Epithelial cell of prostate (primary cell): ENCODE results near the gene ACVRL1.
A peak's percentile ranks its signal among the peaks of the same experiment; 100 is the strongest.

Source experiments
- DNase-seq: peaks from one replicate; pipeline ENCODE4 v3.0.0-alpha.2; 2011; ENCODE audit warnings: low read depth, low spot score
- H3K27ac ChIP-seq: fragments of 450-650 bp; 2 replicates; pipeline ENCODE4 v1.5.1; 2017; ENCODE audit warnings: mild to moderate bottlenecking

ACVRL1 gene

DNA sequence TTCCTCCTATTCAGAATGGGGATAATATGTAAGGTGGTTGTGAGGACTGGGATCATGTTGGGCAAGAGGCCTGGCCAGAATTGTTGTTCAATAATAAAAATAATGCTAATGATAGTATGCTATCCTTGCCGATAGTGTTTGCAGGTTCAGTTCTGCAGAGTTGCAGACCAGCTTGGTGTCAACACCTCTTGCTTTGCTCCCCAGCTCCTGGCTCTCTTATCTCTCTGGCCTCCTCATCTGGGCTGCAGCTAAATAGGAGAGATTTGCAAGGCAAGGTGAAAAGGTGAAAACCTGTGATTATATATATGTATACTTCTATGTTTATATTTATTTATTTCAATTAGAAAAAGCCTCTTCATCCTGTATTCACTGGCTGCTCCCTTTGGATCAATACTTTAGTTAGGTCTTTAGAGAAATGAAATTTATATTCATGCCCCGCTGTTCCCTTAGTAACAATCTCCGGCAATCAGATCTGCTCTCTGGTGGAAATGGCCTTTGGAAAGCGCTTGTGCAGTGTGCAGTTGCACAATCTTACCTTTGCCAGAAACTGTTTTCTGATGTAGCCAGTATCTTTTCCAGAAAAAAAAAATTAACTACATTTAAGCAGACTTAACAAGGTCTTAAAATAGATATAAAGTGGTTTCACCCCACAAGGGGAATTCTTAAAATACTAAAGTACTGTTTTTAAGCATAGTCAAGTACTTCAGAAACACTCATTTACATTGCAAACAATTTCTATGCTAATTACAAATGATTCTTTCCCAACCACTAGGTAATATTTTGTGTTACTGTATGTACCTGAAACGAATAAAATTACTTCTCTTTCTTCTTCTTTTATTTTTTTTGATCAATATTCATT is 25.1 kb downstream of the ACVRL1 start:
- DNase-seq = no peak
- no peak overlapping the region for H3K27ac ChIP-seq

DNA sequence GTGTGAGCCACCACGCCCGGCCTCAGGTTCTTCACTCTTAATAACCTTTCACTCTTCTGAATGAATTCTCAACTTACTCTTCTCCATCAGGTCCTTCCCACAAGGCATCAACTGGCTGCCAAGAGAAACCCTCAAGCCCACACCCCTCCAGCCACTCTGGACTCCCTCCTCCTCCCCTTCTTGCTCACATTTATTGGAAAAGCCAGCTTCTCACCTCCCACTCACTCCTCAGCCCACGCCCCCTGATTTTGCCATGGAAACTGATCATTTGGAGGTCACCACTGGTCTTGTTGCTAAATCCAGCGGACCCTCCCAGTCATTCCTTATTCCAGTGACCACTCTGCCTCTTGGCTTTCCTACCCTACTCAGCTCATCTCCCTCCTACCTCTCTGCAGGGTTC is 26.8 kb downstream of the ACVRL1 start:
- H3K27ac ChIP-seq = no peak overlapping the region
- no peak for DNase-seq

DNA sequence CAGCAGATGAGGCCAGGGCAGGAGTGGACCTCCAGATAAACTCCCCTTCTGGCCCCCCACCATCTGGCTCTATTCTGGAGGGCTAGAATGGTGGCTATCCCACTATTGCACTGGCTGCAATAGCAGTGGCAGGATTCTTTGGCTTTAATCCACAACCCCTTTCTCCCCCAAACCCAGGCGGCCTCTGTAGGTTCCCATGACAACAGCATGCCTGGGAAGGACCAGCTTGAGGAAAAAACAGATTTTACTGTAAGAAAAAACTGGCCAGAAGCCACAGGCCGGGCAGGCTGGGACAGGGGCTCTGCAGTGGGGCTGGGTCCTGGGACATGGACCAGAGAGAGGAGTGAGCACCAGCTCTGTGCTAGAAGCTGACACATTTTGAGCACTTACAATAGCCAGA is 30.6 kb downstream of the ACVRL1 start:
- H3K27ac ChIP-seq = no peak overlapping the region
- no peak for DNase-seq

DNA sequence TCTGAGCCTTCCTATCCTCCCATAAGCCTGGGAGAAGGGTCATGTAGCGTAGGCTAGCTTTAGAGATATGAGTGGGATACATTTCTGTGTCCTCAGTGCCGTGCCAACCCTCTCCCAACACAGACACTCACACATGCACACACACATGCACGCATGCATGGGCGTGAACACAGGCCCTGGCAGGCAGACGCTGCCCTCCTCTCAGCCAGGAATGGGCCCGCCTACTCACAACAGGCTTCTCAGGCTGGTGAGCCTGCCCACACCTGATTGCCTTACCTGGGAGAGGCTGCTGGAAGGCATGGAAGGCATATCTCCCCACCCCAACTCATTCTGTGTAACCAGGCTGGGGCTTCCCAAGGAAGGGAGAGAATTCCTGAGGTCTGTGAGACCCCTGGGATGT is 31.4 kb downstream of the ACVRL1 start:
- peak; percentile 45 for DNase-seq

DNA sequence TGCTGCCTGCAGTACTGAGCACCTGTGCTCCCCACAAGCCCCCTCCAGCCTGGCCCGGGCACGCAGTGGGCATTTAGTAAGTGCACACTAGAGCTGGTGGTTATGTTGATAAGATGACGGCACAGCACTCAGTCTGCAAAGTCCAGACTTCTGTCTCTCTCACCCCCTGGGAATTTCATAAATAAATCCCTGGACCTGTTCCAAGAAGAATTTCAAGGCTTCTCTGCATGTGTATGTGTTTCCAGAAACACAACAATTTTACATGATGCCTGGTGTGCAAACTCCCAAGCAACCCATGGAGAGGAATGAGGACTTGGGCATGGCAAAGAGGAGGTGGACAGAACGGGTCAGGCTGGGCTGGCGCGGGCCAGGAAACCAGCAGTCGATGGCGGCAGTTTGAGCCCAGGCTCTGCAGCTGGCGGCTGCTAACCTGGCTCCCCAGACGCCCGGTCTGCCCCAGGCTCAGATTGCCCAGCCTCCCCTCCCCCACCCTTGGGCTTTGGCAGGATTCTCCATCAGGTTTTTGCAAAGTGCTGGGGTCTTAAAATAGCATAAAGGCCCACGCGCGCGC is 33.8 kb downstream of the ACVRL1 start:
- peak overlapping the region; percentile 54 for H3K27ac ChIP-seq
- no peak for DNase-seq

More for the DNA sequence above, 31.4 kb downstream of the ACVRL1 start:
- H3K27ac ChIP-seq = no peak overlapping the region

DNA sequence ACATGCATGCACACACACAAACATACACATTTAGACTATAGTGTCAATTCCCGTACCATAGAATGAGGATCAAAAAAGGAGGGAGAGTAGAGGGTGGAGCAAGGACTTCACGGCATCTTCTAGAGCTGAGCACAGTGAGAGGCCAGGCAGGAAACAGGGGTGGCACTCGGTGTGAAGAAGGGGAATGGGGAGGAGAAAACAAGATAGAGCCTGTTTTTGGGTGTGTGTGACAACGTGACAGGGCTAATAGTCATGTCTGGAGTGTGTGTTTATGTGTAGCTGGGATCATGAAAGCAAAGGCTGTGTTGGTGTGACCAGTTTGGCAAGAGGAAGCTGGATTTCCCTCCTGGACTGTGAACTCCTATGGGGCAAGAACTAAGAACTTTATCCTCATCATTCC is 34.3 kb downstream of the ACVRL1 start:
- peak overlapping the region; percentile 54 for H3K27ac ChIP-seq
- DNase-seq = peak; percentile 85

DNA sequence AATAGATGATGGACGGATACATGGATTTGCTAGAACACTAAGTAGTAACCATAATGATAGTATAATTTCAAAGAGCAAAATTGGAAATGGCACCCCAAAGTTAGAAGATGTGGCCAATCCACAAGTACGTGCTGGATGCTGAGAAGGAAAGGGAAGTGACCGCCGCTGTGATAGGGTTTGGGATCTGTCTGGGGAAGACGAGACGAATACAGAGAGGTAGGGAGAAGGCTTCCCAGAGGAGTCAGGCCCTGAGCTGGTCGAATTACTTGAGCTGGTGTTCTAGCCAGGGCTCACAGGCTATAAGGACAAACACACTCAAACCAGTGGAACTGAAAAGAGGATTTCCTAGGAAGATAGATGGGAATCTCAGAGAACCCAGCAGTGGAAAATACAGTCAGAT is 34.8 kb downstream of the ACVRL1 start:
- H3K27ac ChIP-seq = peak overlapping the region; percentile 54
- no peak for DNase-seq

DNA sequence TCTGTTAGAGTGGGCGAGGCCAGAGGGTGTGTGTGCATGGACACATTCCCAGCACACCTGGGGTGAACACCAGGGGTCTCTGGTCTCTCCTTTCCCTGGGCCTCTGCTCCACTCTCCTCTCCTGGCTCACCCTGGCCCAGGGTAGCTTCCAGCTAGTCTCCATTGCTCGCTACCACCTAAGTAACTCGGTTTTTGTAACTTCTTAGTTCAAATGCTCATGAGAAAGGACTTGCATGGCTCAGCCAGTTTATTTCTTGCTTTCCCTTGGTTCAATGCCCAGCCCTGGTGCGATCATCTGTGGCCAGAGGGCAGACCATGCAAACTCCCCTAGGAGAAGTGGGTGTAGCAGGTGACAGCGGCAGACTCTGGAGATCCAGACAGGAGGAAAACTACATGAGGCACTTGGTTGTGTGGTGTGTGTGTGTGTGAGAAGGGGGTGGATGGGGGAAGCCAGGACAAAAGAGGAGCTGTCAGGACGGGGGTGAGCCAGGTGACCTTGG is 35.2 kb downstream of the ACVRL1 start:
- H3K27ac ChIP-seq = peak overlapping the region; percentile 54
- no peak for DNase-seq

DNA sequence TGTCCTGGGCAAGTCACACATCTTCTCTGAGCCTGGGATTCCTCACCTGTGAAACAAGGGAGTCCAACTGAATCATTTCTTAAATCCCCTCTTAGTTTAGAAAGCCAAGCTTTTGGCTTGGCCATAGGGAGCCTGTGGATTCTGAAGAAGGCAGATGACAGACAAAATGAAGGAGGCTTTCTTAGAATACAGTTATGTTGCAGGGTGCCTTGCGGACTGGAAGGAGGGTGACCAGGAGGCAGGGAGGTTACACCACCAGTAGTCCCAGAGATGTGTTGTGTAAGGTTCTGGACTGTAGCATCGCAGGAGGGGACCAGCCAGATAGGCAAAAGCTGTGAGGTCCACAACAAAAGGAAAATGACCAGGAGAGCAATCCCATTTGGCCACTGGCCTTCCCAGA is 36.0 kb downstream of the ACVRL1 start:
- no peak for DNase-seq
- H3K27ac ChIP-seq = no peak overlapping the region

DNA sequence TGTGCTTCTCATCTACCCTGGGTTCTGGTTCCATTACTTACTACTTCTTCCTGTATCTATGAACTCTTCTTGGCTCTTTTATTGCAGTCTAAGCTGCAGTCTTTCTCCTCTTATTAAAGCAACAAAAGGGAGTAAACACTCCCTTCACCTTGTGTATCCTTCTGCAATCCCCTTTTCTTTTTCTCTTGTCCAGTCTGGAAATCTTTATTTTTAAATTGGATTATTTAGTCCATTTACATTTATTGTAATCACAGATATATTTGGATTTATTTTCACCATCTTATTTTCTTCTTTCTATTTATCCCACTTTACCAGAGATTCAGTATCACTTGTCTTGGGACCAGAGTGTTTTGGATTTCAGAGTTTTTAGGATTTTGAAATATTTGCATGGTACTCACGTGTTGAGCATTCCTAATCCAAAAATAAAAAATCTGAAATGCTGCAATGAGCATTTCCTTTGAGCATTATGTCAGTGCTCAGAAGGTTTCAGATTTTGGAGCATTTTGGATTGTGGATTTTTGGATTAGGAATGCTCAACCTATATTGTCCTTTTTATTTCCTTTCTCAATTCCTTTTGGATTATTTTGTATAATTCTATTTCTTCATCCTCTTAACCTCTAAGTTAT is 37.4 kb downstream of the ACVRL1 start:
- H3K27ac ChIP-seq = no peak overlapping the region
- DNase-seq = no peak

DNA sequence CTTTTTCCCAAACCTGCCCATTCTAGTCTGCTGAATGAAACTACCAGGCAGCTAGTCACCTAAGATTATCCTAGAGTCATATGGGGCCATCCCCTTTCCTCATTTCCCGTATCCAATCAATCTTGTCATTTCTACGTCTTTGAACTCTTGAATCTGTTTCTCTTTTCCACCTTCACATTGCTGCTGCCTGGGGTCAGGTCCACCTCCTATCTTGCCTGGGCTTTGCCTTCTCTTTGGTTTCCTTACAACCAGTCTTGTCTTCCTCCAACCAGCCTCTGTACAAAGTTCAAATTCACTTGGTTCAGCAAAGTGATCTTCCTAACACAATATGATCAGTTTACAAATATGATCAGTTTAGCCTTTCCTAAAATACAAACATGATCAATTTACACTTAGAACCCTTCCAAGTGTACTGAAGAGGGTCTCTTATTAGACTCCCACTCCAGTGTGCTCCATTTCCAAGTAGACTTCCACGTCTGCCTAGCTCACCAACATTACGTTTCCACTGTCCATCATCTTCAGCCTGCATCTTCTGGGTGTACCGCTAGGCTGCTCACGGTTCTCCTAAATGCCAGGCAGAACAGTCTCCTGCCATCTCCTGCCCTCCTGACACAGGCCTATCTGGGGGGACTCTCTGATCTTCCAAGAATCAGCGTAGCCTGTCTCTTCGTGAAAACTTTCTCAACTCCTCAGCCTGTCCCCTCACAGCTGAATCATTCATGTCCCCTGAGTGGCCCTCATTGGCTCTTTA is 40.1 kb downstream of the ACVRL1 start:
- H3K27ac ChIP-seq = no peak overlapping the region
- DNase-seq = no peak

DNA sequence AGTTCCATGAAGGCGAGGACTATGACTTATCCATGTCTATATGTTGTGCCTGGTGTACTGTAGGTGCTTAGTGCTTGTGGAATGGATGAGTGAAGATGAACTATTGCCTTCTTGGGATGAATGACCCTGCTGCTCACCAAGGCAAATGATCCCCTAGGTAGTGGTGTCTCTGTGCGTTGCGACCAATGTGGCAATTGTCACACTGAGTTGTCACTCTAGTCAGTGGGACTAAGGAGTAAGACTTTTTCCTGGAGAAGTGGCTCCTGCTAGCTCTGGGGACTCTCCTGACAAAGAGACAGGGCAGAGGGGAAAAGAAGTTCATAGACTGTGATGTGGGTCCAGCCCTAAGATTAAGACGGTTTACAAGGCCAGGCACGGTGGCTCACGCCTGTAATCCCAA is 40.8 kb downstream of the ACVRL1 start:
- no peak for DNase-seq
- no peak overlapping the region for H3K27ac ChIP-seq

DNA sequence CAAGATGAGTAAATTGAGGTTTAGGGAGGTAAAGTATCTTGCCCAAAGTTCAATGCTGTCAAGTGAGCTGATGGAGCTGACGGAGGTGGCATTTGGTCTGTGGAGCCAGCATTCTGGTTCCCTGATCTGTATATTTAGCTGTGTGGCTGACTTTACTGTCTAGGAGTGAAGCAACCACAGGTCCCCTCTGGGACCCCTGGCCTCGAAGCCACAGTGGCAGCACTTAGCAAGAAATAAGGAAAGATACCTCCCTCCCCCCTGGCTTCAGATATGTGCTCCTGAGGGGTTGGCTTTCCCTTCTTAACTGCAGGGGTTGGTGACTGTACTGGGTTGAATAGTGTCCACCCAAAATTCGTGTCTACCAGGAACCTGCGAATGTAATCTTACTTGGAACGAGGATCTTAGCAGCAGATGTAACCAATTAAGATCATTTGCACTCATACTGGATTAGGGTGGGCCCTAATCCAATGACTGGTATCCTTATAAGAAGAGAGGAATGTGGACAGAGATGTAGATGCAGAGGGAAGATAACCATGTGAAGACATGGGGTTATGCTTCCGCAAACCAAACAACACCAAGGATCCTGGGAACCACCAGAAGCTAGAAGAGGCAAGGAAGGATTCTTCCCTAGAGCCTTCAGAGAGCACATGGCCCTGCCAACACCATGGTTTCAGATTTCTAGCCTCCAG is 42.2 kb downstream of the ACVRL1 start:
- DNase-seq = no peak
- no peak overlapping the region for H3K27ac ChIP-seq

DNA sequence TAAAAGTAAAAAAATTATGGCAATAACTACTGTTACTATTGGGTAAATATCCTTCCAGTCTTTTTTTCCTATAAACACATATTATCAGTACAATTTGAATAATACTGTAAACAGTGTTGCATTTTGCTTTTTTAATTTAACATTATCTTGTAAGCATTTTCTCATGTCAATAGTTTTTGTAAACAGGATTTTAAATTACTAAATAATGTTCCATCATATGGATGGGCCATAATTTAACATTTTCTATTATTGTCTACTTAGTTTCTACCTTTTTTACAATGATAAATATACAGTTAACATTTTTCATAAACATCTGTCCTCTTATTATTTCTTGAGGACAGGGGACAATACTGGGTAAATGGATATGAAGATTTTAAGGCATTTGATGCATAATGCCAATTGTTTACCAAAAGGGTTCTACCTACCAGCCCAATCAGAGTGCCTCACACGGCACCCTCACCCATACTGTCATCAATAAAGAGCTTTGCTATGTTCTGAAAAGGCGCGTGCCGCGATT is 43.4 kb downstream of the ACVRL1 start:
- DNase-seq = no peak
- H3K27ac ChIP-seq = no peak overlapping the region

DNA sequence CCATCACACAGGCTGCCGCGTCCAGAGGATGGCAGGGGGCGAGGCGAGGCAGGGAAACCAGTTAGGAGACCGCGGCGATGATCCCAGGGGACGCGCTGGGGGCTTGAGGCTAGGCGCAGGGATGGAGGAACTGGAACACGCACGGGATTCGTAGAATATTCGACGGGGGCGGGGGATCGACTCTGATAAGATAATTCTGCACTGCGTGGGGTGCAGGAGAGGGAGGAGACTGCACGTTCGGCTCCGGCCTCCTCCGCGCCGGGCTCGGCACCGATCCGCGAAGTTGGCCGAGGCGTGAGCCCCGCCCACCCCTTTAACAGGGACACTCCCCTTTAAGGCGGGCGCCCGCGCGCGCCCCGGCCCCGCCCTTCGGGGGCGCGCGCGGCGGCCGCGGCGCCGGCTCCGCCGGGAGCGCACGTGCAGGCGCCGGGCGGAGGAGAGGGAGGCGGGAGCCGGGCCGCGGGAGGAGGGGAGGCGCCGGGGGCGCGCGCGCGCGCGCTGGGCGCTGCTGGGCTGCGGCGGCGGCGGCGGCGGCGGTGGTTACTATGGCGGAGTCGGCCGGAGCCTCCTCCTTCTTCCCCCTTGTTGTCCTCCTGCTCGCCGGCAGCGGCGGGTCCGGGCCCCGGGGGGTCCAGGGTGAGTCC is 44.0 kb downstream of the ACVRL1 start, which contains the start of gene ACVR1B:
ACVR1B (plus strand) TSS at position 501 of the 644 bp plus-strand sequence; CDS start at position 546, 45 bp downstream.
- peak; percentile 44 for DNase-seq
- peak within 1 kb of the TSS; percentile 28 for H3K27ac ChIP-seq

DNA sequence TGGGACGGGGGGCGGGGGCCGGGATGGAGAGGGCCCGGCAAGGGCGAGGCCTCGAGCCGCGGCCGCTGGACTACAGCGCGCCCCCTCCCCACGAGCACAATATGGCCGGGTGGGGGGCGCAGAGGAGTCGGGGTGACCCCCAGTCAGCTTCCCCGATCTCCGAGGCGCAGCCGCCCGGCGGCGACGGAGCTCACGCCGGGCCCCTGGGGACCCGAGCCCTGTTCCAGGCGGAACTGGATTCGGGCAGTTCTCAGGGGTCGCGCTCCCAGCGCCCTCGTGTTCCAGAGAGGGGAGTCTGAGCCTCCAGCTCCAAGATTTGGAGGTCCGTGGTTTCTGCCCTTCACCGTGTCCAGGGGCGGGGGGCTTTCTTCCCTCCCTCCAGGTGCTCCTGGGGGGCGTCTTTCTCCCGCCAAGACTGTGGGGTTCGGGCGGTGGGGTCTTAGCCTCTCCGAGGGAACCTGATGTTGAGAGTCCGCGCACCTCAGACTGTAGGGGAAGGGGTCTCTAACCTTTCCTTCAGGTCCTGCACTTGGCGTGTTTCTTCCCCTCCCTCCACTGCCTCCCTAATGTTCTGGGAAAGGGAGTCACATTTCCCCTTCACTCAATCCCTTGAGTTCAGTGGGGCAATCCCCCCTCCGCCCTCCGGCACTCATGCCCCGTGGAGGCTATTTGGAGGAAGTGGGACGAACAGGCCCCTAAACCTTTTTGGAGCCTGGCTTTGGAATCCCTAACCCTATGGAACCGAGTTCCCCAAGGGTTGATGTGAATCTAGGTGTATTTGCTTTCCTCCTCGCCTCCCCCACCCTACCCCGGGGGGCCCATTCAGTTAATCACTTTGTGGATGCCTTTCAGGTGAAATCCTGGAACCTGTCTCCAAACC is 44.8 kb downstream of the ACVRL1 start:
- no peak for DNase-seq
- H3K27ac ChIP-seq = peak overlapping the region; percentile 28

DNA sequence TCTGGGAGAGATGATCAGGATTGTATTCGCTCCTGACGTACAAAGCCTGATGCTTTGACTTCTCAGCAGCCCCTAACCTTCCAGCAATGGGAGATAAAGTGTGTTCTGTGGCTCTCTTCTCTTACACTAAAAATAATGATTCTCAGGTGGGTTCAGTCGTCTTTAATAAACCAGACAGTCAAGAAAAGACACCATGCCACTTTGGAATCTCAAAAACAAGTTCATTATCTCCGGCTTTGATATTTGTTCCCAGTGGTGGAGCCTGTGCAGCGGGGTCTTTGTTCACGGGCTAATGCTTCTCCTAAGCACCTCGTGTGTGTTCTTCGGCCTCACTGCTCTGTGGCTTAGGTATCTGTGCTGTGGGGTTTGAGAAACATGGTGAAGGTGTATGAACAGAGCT is 45.8 kb downstream of the ACVRL1 start:
- no peak for DNase-seq
- H3K27ac ChIP-seq = no peak overlapping the region

DNA sequence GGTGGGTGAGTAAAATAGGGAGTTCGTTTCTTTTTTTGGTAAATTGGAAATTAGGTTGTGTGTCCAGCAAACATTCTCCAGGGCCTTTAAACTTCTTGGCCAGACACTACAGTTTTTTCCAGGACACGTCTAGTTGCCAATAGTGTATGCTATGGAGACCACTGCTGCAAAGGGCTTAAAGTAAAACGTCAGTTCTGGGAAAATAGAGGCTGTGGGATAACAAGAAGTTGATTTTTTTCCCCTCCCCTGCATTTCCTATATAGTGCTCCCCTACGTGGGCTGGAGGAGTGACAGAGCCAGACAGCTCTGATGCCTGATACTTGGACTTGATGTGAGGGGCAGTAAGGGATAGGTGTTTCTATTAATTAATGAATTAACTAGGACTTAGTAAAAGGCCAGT is 46.6 kb downstream of the ACVRL1 start:
- no peak overlapping the region for H3K27ac ChIP-seq
- DNase-seq = no peak
